Measurements from ENCODE around the gene CACNA1B. TPM values are rescaled to one million over a fixed set of nuclear protein-coding genes. Genes with fewer than 3 reads are reported as not detected.
A peak's percentile ranks its signal among the peaks of the same experiment; 100 is the strongest.

The CACNA1B gene
- total and polyA plus RNA-seq, 3 donors from 2014 or later = 7.6 to 15.7 (median 11.0) TPM

GRCh38 chr9:138043411-138044345 is 166.1 kb downstream of the CACNA1B start:
- DNase-seq = peak; percentile 11
- Histone ChIP-seq H3K4me1 (no peaks in the 10 kb centered on the region), H3K36me3 (ENCODE audit: low read depth, missing control alignments) (no peaks in the 10 kb centered on the region), H3K27me3 (no peaks in the 10 kb centered on the region), H3K27ac (no peak overlapping the region), H3K9me3 (no peaks in the 10 kb centered on the region), H3K4me3 (no peak overlapping the region)
- WGBS, 2 donors = 94 to 95% methylated on average over 37 to 42 of the region's 42 CpGs
- intact Hi-C loops (cut with DNase I; ENCODE audit: low total_unique reads) = no loop called here
- TF ChIP-seq, protein P1, sequence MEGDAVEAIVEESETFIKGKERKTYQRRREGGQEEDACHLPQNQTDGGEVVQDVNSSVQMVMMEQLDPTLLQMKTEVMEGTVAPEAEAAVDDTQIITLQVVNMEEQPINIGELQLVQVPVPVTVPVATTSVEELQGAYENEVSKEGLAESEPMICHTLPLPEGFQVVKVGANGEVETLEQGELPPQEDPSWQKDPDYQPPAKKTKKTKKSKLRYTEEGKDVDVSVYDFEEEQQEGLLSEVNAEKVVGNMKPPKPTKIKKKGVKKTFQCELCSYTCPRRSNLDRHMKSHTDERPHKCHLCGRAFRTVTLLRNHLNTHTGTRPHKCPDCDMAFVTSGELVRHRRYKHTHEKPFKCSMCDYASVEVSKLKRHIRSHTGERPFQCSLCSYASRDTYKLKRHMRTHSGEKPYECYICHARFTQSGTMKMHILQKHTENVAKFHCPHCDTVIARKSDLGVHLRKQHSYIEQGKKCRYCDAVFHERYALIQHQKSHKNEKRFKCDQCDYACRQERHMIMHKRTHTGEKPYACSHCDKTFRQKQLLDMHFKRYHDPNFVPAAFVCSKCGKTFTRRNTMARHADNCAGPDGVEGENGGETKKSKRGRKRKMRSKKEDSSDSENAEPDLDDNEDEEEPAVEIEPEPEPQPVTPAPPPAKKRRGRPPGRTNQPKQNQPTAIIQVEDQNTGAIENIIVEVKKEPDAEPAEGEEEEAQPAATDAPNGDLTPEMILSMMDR (IDR thresholded peaks at IDR 0.05) = no peak
- TF ChIP-seq POLR2A (IDR thresholded peaks at IDR 0.05) = no peak

DNA sequence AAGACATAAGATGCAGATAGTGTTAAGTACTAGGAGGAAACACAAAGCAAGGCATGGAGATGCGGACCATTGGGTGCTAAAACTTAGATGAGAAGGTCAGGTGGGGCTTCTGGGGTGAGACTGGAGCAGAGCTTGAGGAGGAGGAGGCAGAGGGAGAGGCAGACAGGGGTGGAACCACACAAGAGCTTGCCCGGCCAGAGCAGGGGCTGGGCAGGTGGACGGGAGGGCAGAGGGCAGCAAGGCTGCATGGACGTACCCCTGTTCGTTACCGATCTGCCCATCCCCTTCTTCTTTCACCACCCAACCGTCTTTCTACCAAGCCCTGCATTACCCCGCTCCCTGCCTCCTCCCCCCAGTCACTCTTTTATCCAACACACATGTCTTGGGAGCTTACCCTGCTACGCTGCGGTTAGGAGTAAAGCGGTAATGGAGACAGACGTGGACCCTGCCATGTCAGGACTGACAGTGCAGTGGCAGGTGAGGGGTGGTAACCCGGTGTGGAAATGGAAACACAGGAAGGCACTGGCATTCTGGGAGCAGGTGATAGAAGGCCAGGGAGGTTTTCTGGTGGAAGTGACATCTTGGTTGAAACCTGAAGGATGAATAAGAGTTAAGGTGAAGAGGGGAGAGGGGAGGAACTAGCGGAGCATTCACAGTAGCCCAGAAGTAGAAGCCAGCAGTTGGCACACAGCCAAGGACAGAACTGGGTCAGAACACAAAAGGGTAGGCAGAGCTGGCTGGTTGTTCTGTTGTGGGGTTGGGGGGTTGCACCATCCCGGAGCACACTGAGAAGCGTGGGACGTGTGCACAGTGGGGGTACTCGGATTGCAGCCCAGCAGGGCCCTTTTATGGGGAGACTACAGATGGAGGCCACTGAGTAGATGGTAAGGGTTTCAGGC is 167.2 kb downstream of the CACNA1B start:
- peak; percentile 13 for DNase-seq
- H3K4me1 ChIP-seq = no peaks in the 10 kb centered on the region

GRCh38 chr9:138045541-138046490 is 168.2 kb downstream of the CACNA1B start:
- no peak overlapping the region for H3K27ac ChIP-seq
- intact Hi-C loops (cut with DNase I; ENCODE audit: low total_unique reads) = no loop called here
- 85 to 87% methylated on average over 28 of the region's 28 CpGs for WGBS, 2 donors
- H3K4me1 ChIP-seq = no peaks in the 10 kb centered on the region
- peak; percentile 11 for DNase-seq
- no peaks in the 10 kb centered on the region for H3K36me3 ChIP-seq (ENCODE audit: low read depth, missing control alignments)
- no peaks in the 10 kb centered on the region for H3K9me3 ChIP-seq
- TF ChIP-seq POLR2A (IDR thresholded peaks at IDR 0.05) = no peak
- TF ChIP-seq, protein P1 (IDR thresholded peaks at IDR 0.05) = no peak
- no peaks in the 10 kb centered on the region for H3K27me3 ChIP-seq
- no peak overlapping the region for H3K4me3 ChIP-seq

More for the DNA sequence above, 167.2 kb downstream of the CACNA1B start:
- H3K4me3 ChIP-seq = no peak overlapping the region
- no peaks in the 10 kb centered on the region for H3K9me3 ChIP-seq
- TF ChIP-seq POLR2A (IDR thresholded peaks at IDR 0.05) = no peak
- 83 to 84% methylated on average over 18 of the region's 18 CpGs for WGBS, 2 donors
- intact Hi-C loops (cut with DNase I; ENCODE audit: low total_unique reads) = no loop called here
- no peaks in the 10 kb centered on the region for H3K36me3 ChIP-seq (ENCODE audit: low read depth, missing control alignments)
- no peak overlapping the region for H3K27ac ChIP-seq
- H3K27me3 ChIP-seq = no peaks in the 10 kb centered on the region

- intact Hi-C loops (cut with DNase I; ENCODE audit: low total_unique reads) = no loop called here
- TF ChIP-seq, protein P1 (IDR thresholded peaks at IDR 0.05) = no peak
- TF ChIP-seq POLR2A (IDR thresholded peaks at IDR 0.05) = no peak
- no peaks in the 10 kb centered on the region for H3K4me1 ChIP-seq
- H3K4me3 ChIP-seq = no peak overlapping the region
- no peaks in the 10 kb centered on the region for H3K36me3 ChIP-seq (ENCODE audit: low read depth, missing control alignments)
- no peaks in the 10 kb centered on the region for H3K9me3 ChIP-seq
- H3K27ac ChIP-seq = no peak overlapping the region
- H3K27me3 ChIP-seq = no peaks in the 10 kb centered on the region
- WGBS, 2 donors = 40 to 92% methylated on average over 1 to 29 of the region's 29 CpGs
- peak; percentile 10 for DNase-seq
Observed at GRCh38 chr9:138046641-138047301, 169.2 kb downstream of the CACNA1B start.

Measured in testis (tissue), 3 donors.